Central memory CD8-positive, alpha-beta T cell (primary cell): ENCODE data around the gene BMP8B.
"Not testable (repeated sequence)": the region's sequence is repeated elsewhere in the genome, so short reads cannot be mapped to it uniquely, and the experiment has no call there.

Experiments used
- ATAC-seq: fragments of 150-1000 bp; cut with Tn5 transposase; replicated peaks from 2 replicates; pipeline ENCODE4 v1.10.0; 2022; ENCODE audit warnings: mild to moderate bottlenecking, moderate FRiP score, moderate number of reproducible peaks; ENCODE audit not compliant: poor library complexity, severe bottlenecking; ENCODE audit errors: extremely low read depth
- DNase-seq, 2 donors: peaks; one replicate each; pipeline ENCODE4 v3.0.0; 2021; ENCODE audit warnings: low spot score in 2 of 2
- H3K27ac Mint-ChIP-seq: one replicate; pipeline ENCODE4 v1.8.0; 2022; ENCODE audit warnings: low read depth, mild to moderate bottlenecking, moderate library complexity, mixed read lengths
- H3K27me3 Mint-ChIP-seq: one replicate; pipeline ENCODE4 v1.8.0; 2022; ENCODE audit warnings: mixed read lengths
- H3K36me3 Mint-ChIP-seq: one replicate; pipeline ENCODE4 v1.8.0; 2022; ENCODE audit warnings: mild to moderate bottlenecking, moderate library complexity, mixed read lengths; ENCODE audit not compliant: insufficient read depth
- H3K4me1 Mint-ChIP-seq: one replicate; pipeline ENCODE4 v1.8.0; 2022; ENCODE audit warnings: mixed read lengths
- H3K4me3 Mint-ChIP-seq: one replicate; pipeline ENCODE4 v1.8.0; 2022; ENCODE audit warnings: mild to moderate bottlenecking, moderate library complexity, mixed read lengths
- H3K9me3 Mint-ChIP-seq: one replicate; pipeline ENCODE4 v1.8.0; 2022; ENCODE audit warnings: mixed read lengths

Gene BMP8B

GRCh38 chr1:39788758-39789570 is at the start of gene BMP8B:
BMP8B (minus strand) TSS chr1:39788865; CDS start chr1:39788485, 380 bp downstream.
- H3K36me3 Mint-ChIP-seq: peaks cover 4% of the 10 kb centered on the region
- no peaks in the 10 kb centered on the region for H3K27me3 Mint-ChIP-seq
- no peaks in the 10 kb centered on the region for H3K9me3 Mint-ChIP-seq
- peak; percentile 66 for ATAC-seq
- peak within 1 kb of the TSS; percentile 22 for H3K27ac Mint-ChIP-seq
- peaks cover 25% of the 10 kb centered on the region for H3K4me1 Mint-ChIP-seq
- H3K4me3 Mint-ChIP-seq: peak within 1 kb of the TSS; percentile 82
- peak in 1 of 2 donors; percentile 34 for DNase-seq

- peaks cover 12% of the 10 kb centered on the region for H3K36me3 Mint-ChIP-seq
- DNase-seq (no peak), ATAC-seq (no peak)
- H3K4me1 Mint-ChIP-seq: peaks cover 4% of the 10 kb centered on the region
- H3K27me3 Mint-ChIP-seq: no peaks in the 10 kb centered on the region
- no peak overlapping the region for H3K4me3 Mint-ChIP-seq
- H3K9me3 Mint-ChIP-seq: no peaks in the 10 kb centered on the region
- H3K27ac Mint-ChIP-seq: no peak overlapping the region
Measured at GRCh38 chr1:39836595-39837110, 48.0 kb upstream of the BMP8B start.

GRCh38 chr1:39835935-39836594 is 47.4 kb upstream of the BMP8B start:
- Mint-ChIP-seq H3K36me3 (peaks cover 8% of the 10 kb centered on the region), H3K27ac (no peak overlapping the region), H3K4me3 (no peak overlapping the region), H3K9me3 (no peaks in the 10 kb centered on the region), H3K27me3 (no peaks in the 10 kb centered on the region), H3K4me1 (no peaks in the 10 kb centered on the region)
- DNase-seq (no peak), ATAC-seq (no peak)

- H3K27ac Mint-ChIP-seq: no peak overlapping the region
Measured at GRCh38 chr1:39835110-39835509, 46.4 kb upstream of the BMP8B start.

GRCh38 chr1:39833621-39834385 is 45.1 kb upstream of the BMP8B start:
- Mint-ChIP-seq H3K27ac (no peak overlapping the region), H3K4me1 (no peaks in the 10 kb centered on the region), H3K4me3 (no peak overlapping the region), H3K9me3 (no peaks in the 10 kb centered on the region), H3K36me3 (peaks cover 4% of the 10 kb centered on the region), H3K27me3 (peaks cover 20% of the 10 kb centered on the region)
- ATAC-seq (no peak), DNase-seq (no peak)

More at GRCh38 chr1:39835110-39835509, 46.4 kb upstream of the BMP8B start:
- ATAC-seq: no peak
- Mint-ChIP-seq H3K27me3 (peaks cover 7% of the 10 kb centered on the region), H3K9me3 (no peaks in the 10 kb centered on the region), H3K4me1 (no peaks in the 10 kb centered on the region), H3K4me3 (no peak overlapping the region), H3K36me3 (peaks cover 4% of the 10 kb centered on the region)
- no peak for DNase-seq

- Mint-ChIP-seq H3K27ac (no peak overlapping the region), H3K4me1 (no peaks in the 10 kb centered on the region), H3K36me3 (peaks cover 4% of the 10 kb centered on the region), H3K4me3 (no peak overlapping the region), H3K27me3 (peaks cover 22% of the 10 kb centered on the region), H3K9me3 (no peaks in the 10 kb centered on the region)
- no peak for ATAC-seq
- no peak for DNase-seq
Measured at GRCh38 chr1:39833121-39833520, 44.5 kb upstream of the BMP8B start.

- H3K9me3 Mint-ChIP-seq: no peaks in the 10 kb centered on the region
- H3K4me3 Mint-ChIP-seq: no peak overlapping the region
- ATAC-seq (no peak), DNase-seq (no peak)
- no peak overlapping the region for H3K27ac Mint-ChIP-seq
- peaks cover 4% of the 10 kb centered on the region for H3K36me3 Mint-ChIP-seq
- peaks cover 22% of the 10 kb centered on the region for H3K27me3 Mint-ChIP-seq
- no peaks in the 10 kb centered on the region for H3K4me1 Mint-ChIP-seq
Measured at GRCh38 chr1:39832294-39832693, 43.6 kb upstream of the BMP8B start.

GRCh38 chr1:39829791-39830533 is 41.3 kb upstream of the BMP8B start:
- H3K4me1 Mint-ChIP-seq: no peaks in the 10 kb centered on the region
- H3K36me3 Mint-ChIP-seq: peaks cover 2% of the 10 kb centered on the region
- DNase-seq (no peak), ATAC-seq (no peak)
- H3K27me3 Mint-ChIP-seq: peaks cover 22% of the 10 kb centered on the region
- no peaks in the 10 kb centered on the region for H3K9me3 Mint-ChIP-seq
- H3K27ac Mint-ChIP-seq: no peak overlapping the region
- H3K4me3 Mint-ChIP-seq: no peak overlapping the region

GRCh38 chr1:39828734-39829133 is 40.1 kb upstream of the BMP8B start:
- Mint-ChIP-seq H3K4me1 (no peaks in the 10 kb centered on the region), H3K36me3 (no peaks in the 10 kb centered on the region), H3K27me3 (peaks cover 31% of the 10 kb centered on the region), H3K27ac (no peak overlapping the region), H3K4me3 (no peak overlapping the region), H3K9me3 (no peaks in the 10 kb centered on the region)
- DNase-seq: no peak
- no peak for ATAC-seq

- not testable (repeated sequence) for H3K4me1 Mint-ChIP-seq, ATAC-seq, DNase-seq, H3K27ac Mint-ChIP-seq, H3K36me3 Mint-ChIP-seq, H3K9me3 Mint-ChIP-seq, H3K4me3 Mint-ChIP-seq
- peaks cover 35% of the 10 kb centered on the region for H3K27me3 Mint-ChIP-seq
Measured at GRCh38 chr1:39828255-39828654, 39.6 kb upstream of the BMP8B start.

- Mint-ChIP-seq H3K9me3 (no peaks in the 10 kb centered on the region), H3K27ac (no peak overlapping the region), H3K4me3 (no peak overlapping the region), H3K27me3 (peaks cover 46% of the 10 kb centered on the region), H3K4me1 (no peaks in the 10 kb centered on the region), H3K36me3 (no peaks in the 10 kb centered on the region)
- ATAC-seq (no peak), DNase-seq (no peak)
Measured at GRCh38 chr1:39827201-39827600, 38.5 kb upstream of the BMP8B start.

GRCh38 chr1:39826583-39826982 is 37.9 kb upstream of the BMP8B start:
- H3K4me1 Mint-ChIP-seq: no peaks in the 10 kb centered on the region
- ATAC-seq: no peak

More at GRCh38 chr1:39826583-39826982, 37.9 kb upstream of the BMP8B start:
- Mint-ChIP-seq H3K4me3 (no peak overlapping the region), H3K9me3 (no peaks in the 10 kb centered on the region), H3K27me3 (peaks cover 52% of the 10 kb centered on the region), H3K27ac (no peak overlapping the region), H3K36me3 (no peaks in the 10 kb centered on the region)
- DNase-seq: no peak
